NK-92 (cell line): ENCODE data around the gene MRPL41.
"Not testable (repeated sequence)": the region's sequence is repeated elsewhere in the genome, so short reads cannot be mapped to it uniquely, and the experiment has no call there.

Experiments used
- DNase-seq: peaks from one replicate; lab custom pipeline; 2025; ENCODE audit not compliant: unreplicated experiment; lab: John Stamatoyannopoulos, UW

MRPL41 gene

DNA sequence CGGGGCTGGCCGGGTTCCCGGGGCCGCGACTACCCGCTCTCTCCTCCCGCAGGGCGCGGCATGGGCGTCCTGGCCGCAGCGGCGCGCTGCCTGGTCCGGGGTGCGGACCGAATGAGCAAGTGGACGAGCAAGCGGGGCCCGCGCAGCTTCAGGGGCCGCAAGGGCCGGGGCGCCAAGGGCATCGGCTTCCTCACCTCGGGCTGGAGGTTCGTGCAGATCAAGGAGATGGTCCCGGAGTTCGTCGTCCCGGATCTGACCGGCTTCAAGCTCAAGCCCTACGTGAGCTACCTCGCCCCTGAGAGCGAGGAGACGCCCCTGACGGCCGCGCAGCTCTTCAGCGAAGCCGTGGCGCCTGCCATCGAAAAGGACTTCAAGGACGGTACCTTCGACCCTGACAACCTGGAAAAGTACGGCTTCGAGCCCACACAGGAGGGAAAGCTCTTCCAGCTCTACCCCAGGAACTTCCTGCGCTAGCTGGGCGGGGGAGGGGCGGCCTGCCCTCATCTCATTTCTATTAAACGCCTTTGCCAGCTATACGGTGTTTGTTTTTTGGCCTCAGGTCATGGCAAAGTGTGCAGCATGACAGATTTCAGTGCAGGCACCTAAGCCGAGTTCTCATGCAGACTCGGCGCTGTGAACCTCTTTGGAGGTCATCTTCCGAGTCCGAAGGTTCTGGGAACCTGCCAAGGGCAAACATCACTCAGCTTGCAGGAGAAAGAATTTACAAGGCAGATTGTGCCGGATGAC is 516 bp downstream of the MRPL41 start:
- no peak for DNase-seq

DNA sequence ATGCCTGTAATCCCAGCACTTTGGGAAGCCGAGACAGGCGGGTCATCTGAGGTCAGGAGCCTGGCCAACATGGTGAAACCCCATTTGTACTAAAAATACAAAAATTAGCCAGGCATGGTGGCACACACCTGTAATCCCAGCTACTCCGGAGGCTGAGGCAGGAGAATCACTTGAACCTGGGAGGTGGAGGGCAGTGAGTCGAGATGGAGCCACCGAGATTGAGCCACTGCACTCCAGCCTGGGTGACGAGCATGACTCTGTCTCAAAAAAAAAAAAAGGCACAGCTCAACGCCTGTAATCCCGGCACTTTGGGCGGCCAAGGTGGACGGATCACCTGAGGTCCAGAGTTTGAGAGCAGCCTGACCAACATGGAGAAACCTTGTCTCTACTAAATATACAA is 2.0 kb downstream of the MRPL41 start:
- not testable (repeated sequence) for DNase-seq

DNA sequence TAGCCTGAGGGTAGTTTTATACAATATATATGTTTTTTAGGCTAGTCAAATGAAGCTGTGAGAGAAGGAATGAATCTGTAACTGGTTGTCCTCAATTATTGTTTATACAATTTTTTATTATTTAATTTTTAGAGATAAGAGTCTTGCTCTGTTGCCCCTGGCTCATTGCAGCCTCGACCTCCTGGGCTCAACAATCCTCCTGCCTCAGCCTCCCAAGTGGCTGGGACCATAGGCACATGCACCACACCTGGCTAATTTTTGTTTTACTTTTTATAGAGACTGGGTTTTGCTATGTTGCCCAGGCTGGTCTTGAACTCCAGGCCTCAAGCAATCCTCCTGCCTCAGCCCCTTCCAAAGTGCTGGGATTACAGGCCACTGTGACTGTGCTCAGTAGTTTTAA is 2.7 kb downstream of the MRPL41 start:
- DNase-seq: no peak

DNA sequence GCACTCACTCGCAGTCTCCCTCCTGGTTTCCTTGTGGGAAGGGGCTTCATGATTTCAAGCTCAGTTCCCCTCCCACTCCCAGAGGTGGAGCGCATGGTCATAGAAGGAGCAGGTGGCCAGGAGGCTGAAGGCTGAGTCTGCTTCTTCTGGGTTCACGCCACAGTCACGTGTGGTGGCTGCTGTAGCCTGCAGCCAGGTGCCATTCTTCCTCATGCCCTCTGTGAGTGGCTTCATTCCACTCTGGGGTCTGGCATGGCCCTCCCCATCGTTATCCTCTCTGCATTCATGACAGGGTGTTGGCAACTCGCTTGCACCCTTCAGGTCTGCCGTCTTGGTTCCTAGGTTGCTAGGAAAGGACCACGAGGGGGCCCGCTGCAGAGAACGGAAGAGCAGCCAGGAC is 3.5 kb downstream of the MRPL41 start:
- DNase-seq: no peak

GRCh38 chr9:137556069-137556838 is 4.6 kb downstream of the MRPL41 start:
- no peak for DNase-seq

DNA sequence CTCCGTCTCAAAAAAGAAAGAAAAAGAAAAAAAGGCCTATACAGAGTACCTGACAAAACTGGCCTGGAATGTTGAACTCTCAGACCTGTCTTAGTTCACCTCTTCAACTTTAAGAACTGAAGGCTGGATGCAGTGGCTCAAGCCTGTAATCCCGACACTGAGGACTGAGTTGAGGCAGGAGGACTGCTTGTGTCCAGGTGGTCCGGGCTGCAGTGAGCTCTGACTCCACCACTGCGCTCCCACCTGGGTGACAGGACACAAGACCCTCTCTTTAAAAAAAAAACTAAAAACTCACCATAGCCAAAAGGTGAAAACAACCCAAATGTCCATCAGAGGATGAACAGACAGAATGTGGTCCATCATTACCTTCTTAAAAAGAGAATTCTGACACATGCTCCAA is 6.4 kb downstream of the MRPL41 start:
- DNase-seq: no peak

- no peak for DNase-seq
These were observed 12.5 kb downstream of the MRPL41 start for GRCh38 chr9:137564134-137564533.

DNA sequence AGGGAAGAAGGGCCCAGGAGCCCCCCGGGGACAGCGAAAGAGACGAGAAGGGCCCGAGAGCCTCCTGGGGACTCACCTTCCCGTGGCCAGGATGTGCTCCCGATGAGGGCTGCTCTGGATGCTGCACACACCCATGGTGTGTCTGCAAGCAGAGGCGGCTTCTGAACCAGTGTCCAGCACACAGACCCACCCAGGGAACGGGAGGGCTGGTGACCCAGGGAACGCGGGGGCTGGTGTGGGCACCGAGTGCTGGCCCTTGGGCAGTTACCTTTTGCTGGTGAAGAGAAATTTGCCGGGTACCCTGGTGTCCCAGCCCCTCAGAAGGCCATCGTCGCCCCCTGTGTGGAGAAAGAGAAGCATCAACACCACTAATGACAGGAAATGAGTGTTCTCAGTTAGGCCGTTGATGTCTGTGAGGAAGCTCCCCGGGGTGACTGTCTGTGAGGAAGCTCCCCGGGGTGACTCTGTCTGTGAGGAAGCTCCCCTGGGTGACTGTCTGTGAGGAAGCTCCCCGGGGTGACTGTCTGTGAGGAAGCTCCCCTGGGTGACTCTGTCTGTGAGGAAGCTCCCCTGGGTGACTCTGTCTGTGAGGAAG is 13.2 kb downstream of the MRPL41 start:
- DNase-seq: no peak

DNA sequence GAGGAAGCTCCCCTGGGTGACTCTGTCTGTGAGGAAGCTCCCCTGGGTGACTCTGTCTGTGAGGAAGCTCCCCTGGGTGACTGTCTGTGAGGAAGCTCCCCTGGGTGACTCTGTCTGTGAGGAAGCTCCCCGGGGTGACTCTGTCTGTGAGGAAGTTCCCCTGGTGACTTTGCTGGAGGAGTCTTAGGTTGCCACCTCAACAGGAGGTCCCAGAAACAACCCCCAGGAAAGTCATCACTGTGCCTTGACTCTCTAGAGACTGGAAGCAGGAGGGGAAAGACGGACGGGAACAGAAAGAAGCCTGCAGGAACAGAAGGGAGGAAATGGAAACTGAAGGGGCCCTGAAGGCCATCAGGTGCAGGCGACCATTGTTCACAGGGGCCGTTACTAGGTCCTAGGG is 16.8 kb downstream of the MRPL41 start:
- not testable (repeated sequence) for DNase-seq

DNA sequence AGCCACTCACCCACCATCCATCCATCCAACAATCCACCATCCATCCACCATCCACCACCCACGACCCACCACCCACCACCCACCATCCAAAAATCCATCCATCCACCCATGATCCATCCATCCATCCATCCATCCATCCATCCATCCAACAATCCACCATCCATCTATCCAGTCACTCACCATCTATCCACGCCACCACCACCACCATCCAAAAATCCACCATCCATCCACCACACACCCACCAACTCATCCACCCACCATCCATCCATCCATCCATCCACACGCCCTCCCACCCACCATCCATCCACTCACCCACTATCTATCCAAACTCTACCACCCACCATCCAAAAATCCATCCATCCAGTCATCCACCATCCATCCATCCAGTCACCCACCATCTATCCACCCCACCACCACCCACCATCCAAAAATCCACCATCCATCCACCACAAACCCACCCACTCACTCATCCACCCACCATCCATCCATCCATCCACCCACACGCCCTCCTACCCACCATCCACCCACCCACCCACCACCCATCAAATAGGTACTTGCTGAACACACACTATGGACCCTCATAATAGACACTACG is 18.0 kb downstream of the MRPL41 start:
- DNase-seq: no peak

GRCh38 chr9:137570566-137570965 is 18.9 kb downstream of the MRPL41 start:
- DNase-seq: no peak

DNA sequence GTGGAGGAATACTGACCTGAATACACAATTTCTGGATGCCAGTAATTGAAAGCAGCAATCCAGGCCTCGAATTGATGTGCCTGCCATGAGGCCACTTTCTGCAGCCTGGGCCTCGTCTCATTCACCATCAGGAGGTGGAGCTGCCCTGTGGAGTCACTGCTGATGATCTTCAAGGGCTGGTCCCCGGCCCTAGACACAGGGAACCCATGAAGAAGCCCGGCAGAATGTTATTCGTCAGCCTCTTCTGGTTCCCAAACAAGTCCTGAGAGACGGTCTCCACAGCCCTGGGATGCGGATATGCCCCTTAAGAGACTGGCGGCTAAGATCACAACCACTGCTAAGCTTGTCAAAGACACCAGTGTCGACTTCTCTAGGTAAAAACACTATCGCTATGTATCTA is 22.5 kb downstream of the MRPL41 start:
- no peak for DNase-seq

GRCh38 chr9:137575364-137575715 is 23.7 kb downstream of the MRPL41 start:
- no peak for DNase-seq

- DNase-seq: no peak
These were observed 24.2 kb downstream of the MRPL41 start for GRCh38 chr9:137575716-137576411.

DNA sequence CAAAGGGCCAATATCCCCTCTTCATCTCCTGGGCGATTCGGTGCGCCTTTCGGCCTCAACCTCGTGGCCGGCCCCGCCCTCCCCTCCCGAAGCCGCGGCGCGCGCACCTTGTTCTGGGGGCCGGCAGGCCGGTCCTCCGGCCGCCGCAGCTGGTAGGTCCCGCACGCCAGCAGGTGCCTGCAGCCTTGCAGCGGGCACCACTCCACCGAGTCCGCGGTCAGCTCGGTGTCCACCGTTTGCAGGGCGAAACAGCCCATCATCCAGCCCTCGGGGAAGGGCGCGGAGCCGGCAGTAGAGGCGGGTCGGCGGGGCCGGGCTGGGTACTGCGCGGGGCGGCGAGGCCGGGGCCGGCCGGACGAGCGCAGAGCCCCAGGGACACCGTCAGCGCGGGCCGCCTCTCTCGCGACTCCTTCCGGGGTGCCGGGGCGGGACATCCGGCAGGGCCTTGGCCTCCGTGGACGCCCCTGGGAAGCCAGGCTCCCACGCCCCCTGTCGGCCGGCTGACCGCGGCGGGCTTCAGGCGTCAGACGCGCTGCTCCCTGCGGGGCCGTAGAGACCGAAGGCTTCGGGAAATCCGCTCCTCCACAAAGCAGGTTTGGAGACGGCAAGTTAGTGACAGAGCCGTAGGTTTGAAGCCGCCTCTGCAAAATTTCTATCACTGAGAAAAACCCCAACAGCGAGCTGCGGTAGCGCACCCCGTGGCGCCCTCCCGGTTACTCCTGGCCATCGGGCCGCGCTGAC is 27.0 kb downstream of the MRPL41 start, which contains the start of gene DPH7:
DPH7 (minus strand) TSS at position 408 of the 741 bp plus-strand sequence; CDS start at position 260, 148 bp downstream.
- DNase-seq: peak; percentile 40

DNA sequence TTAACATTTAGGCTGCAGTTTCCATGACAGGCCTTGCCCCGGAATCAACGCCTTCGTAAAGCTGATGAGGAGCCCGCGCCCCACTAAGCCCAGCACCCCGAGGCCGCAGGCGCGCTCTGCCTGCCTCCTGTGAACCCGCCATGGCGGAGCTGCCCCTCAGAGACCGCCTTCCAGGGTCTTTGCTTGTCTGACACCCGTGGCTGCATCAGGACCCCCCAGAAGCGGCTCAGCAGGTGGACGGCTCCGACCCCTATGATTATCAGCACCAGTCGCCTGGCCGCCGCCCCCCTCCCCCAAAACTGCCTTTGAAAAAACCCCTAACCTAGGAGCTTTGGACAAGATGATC is 27.6 kb downstream of the MRPL41 start:
- DNase-seq: no peak

DNA sequence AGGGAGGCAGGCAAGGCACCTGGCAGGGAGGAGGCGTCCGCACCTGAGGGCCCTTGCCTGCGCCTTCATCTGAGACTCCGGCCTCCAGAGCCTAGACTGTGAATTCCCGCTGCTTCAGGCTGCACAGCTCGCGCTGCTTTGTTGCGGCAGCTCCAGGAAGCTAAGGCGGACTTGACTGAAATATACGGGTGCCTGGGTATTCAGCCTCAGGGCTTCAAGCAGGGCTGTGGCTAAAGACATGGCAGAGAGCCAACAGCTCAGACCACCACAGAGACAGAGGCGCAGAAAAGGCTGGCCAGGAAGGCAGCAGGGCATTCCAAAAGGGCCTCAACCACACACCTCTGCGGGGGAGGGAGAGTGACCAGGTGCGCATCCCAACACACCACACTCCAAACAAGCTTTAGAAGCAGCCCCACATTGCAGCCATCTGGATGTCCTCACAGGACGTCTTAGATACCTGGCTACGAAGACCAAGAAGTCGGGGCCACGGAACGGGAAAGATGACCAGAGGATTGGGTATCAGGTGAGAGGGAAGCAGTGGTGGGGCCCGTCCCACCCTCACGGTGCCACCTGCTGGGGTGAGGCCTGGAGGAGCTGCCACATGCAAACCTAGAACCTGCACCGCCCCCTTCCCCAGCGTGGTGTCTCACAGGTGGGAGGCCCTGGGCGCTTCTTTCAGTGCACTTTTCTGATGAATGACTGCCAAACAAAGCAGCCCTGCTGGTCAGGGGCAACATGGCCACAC is 28.7 kb downstream of the MRPL41 start:
- no peak for DNase-seq

DNA sequence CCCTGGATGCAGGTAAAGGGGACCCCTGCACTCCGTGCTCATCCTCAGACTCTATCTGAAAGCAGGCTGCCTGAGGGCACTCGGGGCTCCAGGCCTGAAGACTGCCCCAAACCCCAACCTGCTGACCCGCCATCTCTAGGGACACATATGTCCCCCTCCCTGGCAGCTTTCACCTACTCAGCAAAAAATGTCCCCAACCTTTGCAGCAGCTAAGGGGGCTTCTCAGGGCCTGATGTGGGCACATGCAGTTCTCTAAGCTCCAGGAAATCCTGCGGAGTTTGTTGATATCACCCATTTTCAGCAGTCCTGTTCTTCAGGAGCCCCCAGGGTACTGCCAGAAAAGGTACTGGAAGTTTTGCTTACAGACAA is 29.3 kb downstream of the MRPL41 start:
- no peak for DNase-seq

DNA sequence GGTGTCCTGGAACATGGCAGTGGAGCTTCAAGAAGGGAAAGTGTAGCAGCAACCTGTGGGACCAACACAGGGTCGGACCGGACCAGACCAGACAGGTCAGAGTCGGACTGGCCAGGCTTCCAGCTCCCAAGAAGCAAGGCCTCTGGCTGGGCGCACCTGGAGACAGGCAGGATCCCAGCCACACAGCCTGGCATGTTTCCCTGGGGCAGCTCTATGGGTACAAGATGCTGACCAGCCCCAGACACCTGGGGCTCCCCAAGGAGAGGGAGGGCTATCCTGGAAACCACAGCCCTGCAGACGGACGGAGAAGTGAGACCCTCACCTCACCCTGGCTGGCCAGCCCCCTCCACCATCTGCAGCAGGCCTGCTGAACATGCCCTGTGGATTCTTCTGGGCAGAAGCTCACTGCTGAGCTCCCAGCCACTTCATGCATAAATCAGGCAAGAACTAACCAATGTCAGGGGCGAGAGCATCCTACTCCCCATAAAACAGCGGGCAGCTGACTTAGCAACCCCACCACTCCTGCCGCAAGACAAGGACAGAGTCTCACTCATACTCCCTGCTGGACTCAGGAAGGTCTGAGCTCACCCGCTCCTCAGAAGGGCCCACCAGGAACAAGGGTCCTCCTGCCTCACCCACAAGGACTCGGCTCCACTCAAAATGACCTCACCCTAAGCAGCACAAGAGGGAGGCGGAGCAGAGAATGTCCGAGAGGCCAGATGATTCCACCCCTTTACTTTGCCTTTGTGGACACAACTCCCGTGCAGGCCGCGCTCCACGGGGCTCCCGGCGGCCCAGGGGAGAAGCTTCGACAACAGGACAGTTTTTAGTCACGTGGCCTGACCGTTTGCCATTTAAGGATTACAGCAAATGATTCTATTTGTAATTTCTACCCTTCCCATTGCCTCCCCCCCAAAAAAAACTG is 29.9 kb downstream of the MRPL41 start:
- no peak for DNase-seq
